Adrenal gland (tissue), 5 donors: ENCODE data around the gene SLC14A1.

Experiments
- POLR2A ChIP-seq, 2 donors: fragments of 450-650 bp; IDR thresholded peaks; one replicate each; pipeline ENCODE4 v1.6.1; 2017; ENCODE audit warnings: antibody characterized with exemption in 2 of 2, mild to moderate bottlenecking in 2 of 2, moderate library complexity in 1 of 2
- TF ChIP-seq, protein P1 (sequence below), 6 experiments: fragments of 450-650 bp in 4 of 6; fragments of 200-600 bp in 2 of 6; sonication (generic) in 1 of 6; IDR thresholded peaks; 1 replicate in 5 of 6; 2 replicates in 1 of 6; pipeline versions ENCODE4 v1.5.1 to v1.8.0; 2016 to 2021; ENCODE audit warnings: antibody characterized with exemption in 6 of 6, mild to moderate bottlenecking in 2 of 6, moderate library complexity in 1 of 6
- donor health status: DM: no; HTN: no; CAD: no.

DNA sequence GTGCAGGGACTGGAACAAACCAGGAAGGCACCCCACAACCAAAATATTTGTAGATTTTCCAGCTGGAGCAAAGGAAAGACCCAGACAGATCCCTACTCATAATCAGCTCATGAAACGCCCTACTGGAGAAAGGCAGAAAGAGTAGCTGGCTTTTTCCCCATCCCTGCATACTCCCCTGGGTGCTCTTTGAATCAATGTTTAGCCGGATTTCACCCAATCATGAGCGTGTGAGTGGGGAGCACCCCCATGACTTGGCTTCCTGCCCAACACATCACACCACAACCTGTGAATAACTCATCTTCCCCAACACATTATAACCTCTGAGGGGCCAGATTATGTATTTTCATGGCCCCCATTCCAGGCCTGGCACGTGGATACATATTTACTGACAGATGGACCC lies 35.1 kb upstream of the SLC14A1 start:
- no peak for TF ChIP-seq POLR2A (IDR thresholded peaks at IDR 0.05)
- TF ChIP-seq, protein P1, sequence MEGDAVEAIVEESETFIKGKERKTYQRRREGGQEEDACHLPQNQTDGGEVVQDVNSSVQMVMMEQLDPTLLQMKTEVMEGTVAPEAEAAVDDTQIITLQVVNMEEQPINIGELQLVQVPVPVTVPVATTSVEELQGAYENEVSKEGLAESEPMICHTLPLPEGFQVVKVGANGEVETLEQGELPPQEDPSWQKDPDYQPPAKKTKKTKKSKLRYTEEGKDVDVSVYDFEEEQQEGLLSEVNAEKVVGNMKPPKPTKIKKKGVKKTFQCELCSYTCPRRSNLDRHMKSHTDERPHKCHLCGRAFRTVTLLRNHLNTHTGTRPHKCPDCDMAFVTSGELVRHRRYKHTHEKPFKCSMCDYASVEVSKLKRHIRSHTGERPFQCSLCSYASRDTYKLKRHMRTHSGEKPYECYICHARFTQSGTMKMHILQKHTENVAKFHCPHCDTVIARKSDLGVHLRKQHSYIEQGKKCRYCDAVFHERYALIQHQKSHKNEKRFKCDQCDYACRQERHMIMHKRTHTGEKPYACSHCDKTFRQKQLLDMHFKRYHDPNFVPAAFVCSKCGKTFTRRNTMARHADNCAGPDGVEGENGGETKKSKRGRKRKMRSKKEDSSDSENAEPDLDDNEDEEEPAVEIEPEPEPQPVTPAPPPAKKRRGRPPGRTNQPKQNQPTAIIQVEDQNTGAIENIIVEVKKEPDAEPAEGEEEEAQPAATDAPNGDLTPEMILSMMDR (IDR thresholded peaks at IDR 0.05), result no peak
